Subcutaneous adipose tissue (tissue), 4 donors: Measurements from ENCODE around the gene TEX30. TPM values are rescaled to one million over a fixed set of nuclear protein-coding genes. Genes with fewer than 3 reads are reported as not detected.

Experiments
- CTCF ChIP-seq: fragments of 450-650 bp; IDR thresholded peaks from one replicate; pipeline ENCODE4 v1.5.1; 2016; ENCODE audit warnings: low read depth, mild to moderate bottlenecking, control low read depth, antibody characterized with exemption, moderate library complexity
- total RNA-seq, 4 donors: library from RNA; depleted of rRNA; stranded (reverse); fragments of >200 nt; gene quantifications; one replicate each; pipeline ENCODE4 v1.1.0, GENCODE V29; 2016

TEX30 gene
- total RNA-seq, 4 donors from 2014 or later: 7.3 to 14.0 (median 10.9) TPM

GRCh38 chr13:102812611-102813287, 39.2 kb upstream of the TEX30 start:
- no peak for TF ChIP-seq CTCF

GRCh38 chr13:102807699-102808098, 34.1 kb upstream of the TEX30 start:
- TF ChIP-seq CTCF: no peak

GRCh38 chr13:102805680-102806079, 32.1 kb upstream of the TEX30 start:
- TF ChIP-seq CTCF: no peak

GRCh38 chr13:102800145-102801041, 26.8 kb upstream of the TEX30 start:
- no peak for TF ChIP-seq CTCF

- no peak for TF ChIP-seq CTCF
These were observed 26.0 kb upstream of the TEX30 start for GRCh38 chr13:102799426-102800144.

GRCh38 chr13:102798581-102799425, 25.2 kb upstream of the TEX30 start, which contains the start of the genes BIVM and POGLUT2:
Gene BIVM, plus strand, starts transcription at chr13:102799119. Its CDS starts 8,149 bp downstream, at chr13:102807268.
Gene POGLUT2, minus strand, starts transcription at chr13:102798976. Its CDS starts 306 bp downstream, at chr13:102798670.
- no peak for TF ChIP-seq CTCF
